ENCODE results near the gene PSME3.

GRCh38 chr17:42830971-42831370 is 2.2 kb upstream of the PSME3 start:
- TF ChIP-seq CTCF (IDR thresholded peaks at IDR 0.05) (no peak), POLR2A (IDR thresholded peaks at IDR 0.05) (no peak)

All from heart left ventricle (tissue), 13 donors.